GM19455 (cell line): ENCODE measurements around the gene OXTR.
"Not testable (repeated sequence)": the region's sequence is repeated elsewhere in the genome, so short reads cannot be mapped to it uniquely, and the experiment has no call there.

ENCODE experiments used
- ATAC-seq: cut with Tn5 transposase; IDR thresholded peaks from one replicate; pipeline ENCODE4 v1.9.1; 2021; ENCODE audit not compliant: unreplicated experiment

The OXTR gene

GRCh38 chr3:8743021-8743601 is 26.3 kb downstream of the OXTR start:
- ATAC-seq = no peak

DNA sequence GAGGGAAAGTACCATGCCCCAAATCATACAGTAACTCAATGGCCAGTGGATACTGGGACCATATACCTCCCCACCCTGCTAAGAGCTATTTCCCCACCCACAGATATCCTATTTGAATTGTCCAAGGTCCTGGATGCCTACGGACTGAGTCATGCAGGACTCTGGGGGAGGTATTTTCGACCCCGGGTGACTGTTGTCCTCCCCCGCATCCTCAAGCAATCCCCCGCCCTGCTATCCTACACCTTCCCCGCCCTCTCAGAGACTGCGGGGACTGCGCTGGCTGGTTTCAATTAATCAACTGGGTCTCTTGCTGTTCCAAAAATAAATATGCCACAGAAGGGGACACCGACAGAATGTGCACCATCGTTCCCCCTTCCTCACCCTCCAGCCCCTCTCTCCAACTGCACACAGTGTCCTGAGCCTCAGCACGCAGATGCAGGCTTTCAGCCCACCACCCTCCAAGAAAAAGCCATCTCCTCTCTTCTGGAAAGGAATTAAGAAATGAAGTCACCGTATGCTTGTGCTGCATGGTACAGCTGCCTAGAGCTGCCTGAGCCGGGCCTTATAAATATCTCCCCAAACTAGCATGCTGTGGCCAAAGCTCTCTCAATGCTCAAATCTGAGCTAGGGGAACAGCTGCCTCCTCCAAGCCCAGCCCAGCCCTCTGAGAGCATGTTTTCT is 27.7 kb downstream of the OXTR start:
- ATAC-seq = no peak

DNA sequence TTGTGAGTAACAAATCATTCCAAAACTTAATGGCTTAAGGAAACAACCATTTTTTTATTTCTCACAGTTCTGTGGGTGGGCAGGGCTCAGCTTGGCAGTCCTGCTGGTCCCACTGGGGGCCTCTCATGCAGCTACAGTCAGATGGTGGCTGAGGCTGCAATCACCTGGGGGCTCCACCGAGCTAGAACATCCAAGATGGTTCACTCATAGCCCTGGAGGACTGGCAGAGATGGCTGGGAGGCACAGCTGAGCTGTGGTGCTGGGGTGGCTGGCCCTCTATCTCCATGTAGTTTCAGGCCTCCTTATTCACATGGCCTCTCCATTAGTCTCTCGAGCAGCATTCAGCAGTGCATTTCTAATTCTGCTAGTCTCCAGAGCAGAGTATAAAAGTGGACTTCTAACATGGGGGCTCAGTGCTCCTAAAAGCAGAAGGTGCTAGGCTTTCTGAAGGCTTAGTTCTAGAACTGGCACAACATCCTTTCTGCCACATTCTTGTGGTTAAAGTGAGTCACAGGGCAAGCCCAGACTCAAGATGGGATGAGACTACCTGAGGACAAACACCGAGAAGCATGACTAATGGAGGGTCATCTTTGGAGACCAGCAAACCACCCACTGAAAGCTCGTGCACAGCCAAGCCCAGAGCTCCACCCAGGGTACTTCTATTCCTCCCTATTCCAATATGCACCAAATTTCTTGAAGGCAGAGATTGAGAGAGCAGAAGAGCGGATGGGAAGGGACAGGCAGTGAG is 29.5 kb downstream of the OXTR start:
- no peak for ATAC-seq

DNA sequence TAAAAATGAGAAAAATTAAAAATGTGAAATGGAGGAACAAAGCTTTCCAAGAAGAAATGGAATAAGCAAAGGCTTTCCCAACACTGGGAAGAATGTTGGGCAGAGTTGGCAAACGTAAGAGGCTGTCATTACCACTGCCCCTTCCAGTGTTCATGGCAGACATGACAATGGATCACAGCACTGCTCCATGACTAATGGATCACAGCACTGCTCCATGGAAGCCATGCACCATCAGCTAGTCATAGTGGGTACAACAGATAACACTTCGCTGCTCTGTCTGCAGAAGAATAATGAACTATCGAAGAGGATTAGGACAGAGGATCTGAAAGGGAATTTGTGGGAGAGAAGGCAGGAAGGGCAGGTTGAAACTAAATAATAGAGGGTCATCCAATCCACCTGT is 30.8 kb downstream of the OXTR start:
- ATAC-seq = no peak

DNA sequence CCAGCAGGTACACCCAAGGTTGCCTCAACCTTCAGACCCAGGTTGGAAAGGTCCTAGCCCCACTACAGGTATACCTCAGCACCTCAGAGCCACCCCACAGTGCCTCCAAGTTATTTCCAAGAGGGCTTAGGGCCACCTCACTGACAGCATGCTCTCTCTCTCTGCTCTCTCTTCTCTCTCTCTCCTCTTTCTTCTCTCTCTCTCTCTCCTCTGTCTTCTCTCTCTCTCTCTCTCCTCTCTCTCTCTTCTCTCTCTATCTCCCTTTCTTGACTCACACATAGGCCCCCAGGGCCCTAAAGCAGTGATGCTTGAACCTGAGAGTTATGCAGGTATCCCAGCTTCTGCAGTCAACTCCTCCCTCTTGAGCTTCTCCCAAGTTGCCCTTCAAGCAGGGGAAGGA is 31.6 kb downstream of the OXTR start:
- ATAC-seq = no peak

- ATAC-seq = no peak
Measured at GRCh38 chr3:8737301-8737700, 32.1 kb downstream of the OXTR start.

DNA sequence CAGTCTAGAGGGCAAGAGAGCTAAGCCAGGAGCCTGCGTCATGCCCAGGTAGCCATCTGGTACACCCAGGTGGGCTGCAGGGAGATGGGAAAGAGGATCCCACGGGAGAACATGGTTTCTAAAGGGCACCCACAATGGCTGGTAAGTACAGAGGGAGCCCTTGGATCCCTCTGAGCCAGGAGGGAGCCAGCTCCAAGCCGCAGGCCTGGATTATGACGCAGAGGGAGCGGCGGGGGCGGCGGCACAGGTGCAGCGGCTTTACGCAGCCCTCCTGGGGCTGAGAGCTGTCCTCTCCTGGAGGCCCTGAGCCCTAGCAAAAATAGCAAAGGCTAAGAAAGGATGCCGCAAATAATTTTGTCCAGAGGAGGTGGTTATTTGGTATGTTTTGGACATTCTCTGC is 33.0 kb downstream of the OXTR start:
- no peak for ATAC-seq

- ATAC-seq = no peak
Measured at GRCh38 chr3:8734908-8735307, 34.5 kb downstream of the OXTR start.

- ATAC-seq = no peak
Measured at GRCh38 chr3:8734137-8734878, 35.1 kb downstream of the OXTR start.

- no peak for ATAC-seq
Measured at GRCh38 chr3:8733332-8734094, 35.9 kb downstream of the OXTR start, which contains the start of gene CAV3. CAV3 (plus strand) TSS chr3:8733802; CDS start chr3:8733877, 75 bp downstream.

DNA sequence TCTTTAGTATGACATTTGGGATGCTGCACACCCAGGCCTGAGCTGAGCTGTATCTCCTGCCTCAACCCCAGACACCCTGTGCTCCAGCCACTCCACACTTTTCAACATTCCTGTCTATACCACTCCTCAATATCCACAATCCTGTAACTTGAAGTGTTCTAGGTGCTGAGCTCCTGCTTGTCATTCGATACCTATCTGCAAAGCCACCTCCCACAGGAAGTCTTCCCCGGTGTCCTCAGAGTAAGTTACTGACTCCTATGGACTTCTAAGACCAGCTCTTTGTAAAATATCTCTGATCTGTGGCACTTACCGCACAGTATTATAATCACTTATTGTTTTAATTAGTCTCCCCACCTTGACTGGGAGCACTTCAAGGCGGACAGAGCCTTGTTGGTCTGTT is 37.0 kb downstream of the OXTR start:
- ATAC-seq = no peak

- ATAC-seq = no peak
Measured at GRCh38 chr3:8730656-8731055, 38.8 kb downstream of the OXTR start.

GRCh38 chr3:8729479-8729878 is 39.9 kb downstream of the OXTR start:
- no peak for ATAC-seq

- no peak for ATAC-seq
Measured at GRCh38 chr3:8727605-8728512, 41.6 kb downstream of the OXTR start.

DNA sequence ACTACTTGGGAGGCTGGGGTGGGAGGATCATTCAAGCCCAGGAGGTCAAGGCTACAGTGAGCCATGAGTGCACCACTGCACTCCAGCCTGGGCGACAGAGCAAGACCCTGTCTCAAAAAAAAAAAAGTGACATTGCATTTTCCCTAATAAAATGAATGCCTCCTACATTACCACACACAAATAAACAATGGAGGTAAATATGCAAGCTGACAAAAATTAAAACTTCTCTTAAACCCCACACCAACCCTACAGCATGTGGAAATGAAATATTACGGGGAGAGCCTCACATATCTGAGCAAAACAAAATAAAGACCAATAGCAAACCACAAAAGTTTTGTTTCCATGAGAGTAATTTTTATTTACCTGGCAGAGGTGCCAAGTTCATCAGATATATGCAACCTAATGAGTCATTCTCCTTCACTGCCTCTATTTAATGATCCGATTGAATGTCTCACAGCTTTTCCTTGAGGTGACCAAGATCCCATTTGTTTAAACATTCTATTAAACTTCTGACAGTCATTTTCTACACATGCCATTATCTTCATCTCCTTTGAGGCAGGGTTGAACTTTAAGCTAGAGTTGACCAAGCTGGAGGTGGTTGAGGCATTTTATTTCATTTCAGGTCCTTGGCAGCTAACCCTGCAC is 45.2 kb downstream of the OXTR start:
- ATAC-seq = no peak

DNA sequence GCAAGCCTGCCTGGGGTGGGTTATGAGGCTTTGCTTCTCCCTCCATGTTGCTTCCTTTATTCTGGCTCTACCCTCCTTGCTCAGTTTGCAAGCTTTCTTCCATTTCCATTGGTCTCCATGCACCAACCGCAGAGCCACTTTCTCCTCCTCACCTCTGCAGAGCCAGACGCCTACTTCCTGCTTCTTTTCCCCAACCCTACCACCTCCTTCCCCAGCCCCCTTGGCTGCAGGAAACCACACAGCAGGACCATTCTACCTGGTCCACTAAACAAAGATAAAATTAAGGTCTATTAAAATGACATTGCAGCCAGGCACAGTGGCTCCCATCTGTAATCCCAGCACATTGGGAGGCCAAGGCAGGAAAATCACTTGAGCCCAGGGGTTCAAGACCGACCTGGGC is 45.8 kb downstream of the OXTR start:
- ATAC-seq = no peak

GRCh38 chr3:8722808-8723207 is 46.6 kb downstream of the OXTR start:
- ATAC-seq = no peak

- ATAC-seq = not testable (repeated sequence)
Measured at GRCh38 chr3:8715757-8716156, 53.7 kb downstream of the OXTR start.
